IPS-18a (cell line): ENCODE results near the gene CUEDC1.

Source experiments
- H3K27ac ChIP-seq: one replicate; pipeline ENCODE4 v1.5.1; 2013; ENCODE audit warnings: low read length
- H3K27me3 ChIP-seq: one replicate; pipeline ENCODE4 v1.6.1; 2013; ENCODE audit warnings: mild to moderate bottlenecking, low read length; ENCODE audit not compliant: control insufficient read depth, insufficient read depth
- H3K36me3 ChIP-seq: one replicate; pipeline ENCODE4 v1.6.1; 2013; ENCODE audit warnings: low read depth, low read length; ENCODE audit not compliant: control insufficient read depth
- H3K4me1 ChIP-seq: one replicate; pipeline ENCODE4 v1.6.1; 2013; ENCODE audit warnings: low read depth, low read length; ENCODE audit not compliant: control insufficient read depth
- H3K4me3 ChIP-seq: one replicate; pipeline ENCODE4 v1.5.1; 2013; ENCODE audit warnings: low read length
- H3K9ac ChIP-seq: one replicate; pipeline ENCODE4 v1.6.1; 2013; ENCODE audit warnings: mild to moderate bottlenecking, low read length, moderate library complexity
- H3K9me3 ChIP-seq: one replicate; pipeline ENCODE4 v1.6.1; 2013; ENCODE audit warnings: low read depth, low read length; ENCODE audit not compliant: control insufficient read depth

Gene CUEDC1

DNA sequence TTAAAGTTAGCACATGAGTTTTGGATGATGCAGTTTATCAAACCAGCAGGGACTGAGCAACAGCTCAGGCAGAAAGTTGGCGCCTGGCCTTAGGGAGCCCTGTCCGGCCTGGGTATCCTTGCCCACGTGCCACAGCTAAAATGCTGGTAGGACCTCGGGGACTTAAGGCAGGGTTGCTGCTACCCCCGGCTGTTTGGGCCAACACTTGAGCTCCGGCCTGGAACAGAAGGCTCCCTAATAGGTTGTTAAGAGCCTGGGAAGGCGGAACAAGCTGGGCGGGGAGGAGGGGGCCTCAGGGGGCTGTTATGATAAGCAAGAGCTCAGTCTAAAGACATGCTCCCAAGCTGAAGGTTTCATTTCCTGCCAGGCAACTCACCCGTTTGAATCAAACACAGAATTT is 39.7 kb downstream of the CUEDC1 start:
- H3K9me3 ChIP-seq = no peaks in the 10 kb centered on the region
- peaks cover 42% of the 10 kb centered on the region for H3K4me1 ChIP-seq
- no peak overlapping the region for H3K27ac ChIP-seq

DNA sequence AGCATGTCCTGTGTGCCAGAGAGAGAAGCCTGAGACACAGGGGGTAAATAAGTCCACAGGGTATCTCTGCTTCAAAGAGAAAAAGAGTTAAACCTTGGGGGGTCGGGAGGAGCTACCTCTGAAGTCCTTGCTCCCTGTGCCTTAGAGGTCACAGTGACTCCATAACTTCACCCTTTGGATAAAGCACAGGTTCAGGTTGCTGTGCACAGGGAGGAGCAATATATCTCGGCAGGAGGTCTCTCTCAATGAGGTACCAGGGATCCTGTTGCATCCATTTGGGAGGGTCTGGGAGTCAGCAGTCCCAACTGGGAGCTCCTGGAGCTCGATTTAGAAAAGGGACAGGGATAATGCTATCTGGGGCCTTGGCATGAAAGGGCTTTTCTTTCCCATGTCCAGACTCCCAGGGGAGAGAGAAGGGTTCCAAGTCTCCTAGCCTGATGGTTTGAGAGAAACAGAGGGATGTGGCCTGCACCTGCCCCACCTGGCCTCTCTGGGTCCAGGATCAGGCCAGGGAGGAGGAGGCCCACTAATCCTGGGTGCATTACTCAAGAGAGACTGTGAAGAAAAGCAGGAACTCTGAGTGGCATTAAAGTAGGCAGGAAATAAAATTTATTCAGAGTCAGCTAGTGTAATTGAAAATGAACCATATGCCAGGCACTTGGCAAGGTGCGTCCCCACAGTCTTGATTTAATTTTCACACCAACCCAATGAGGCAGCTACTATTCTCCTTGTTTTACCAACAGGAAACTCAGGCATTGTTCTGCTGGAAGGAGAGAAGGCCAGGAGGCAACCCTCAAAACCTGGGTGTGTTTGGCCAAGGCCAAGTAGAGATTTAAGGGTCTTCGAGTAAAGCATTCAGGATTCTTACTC is 40.7 kb downstream of the CUEDC1 start:
- Histone ChIP-seq H3K4me3 (no peak overlapping the region), H3K4me1 (peaks cover 45% of the 10 kb centered on the region), H3K9me3 (no peaks in the 10 kb centered on the region), H3K27me3 (no peaks in the 10 kb centered on the region), H3K9ac (no peak overlapping the region), H3K27ac (no peak overlapping the region), H3K36me3 (no peaks in the 10 kb centered on the region)

More for the DNA sequence above, 39.7 kb downstream of the CUEDC1 start:
- Histone ChIP-seq H3K27me3 (no peaks in the 10 kb centered on the region), H3K36me3 (no peaks in the 10 kb centered on the region), H3K4me3 (no peak overlapping the region), H3K9ac (peak overlapping the region; percentile 52)

DNA sequence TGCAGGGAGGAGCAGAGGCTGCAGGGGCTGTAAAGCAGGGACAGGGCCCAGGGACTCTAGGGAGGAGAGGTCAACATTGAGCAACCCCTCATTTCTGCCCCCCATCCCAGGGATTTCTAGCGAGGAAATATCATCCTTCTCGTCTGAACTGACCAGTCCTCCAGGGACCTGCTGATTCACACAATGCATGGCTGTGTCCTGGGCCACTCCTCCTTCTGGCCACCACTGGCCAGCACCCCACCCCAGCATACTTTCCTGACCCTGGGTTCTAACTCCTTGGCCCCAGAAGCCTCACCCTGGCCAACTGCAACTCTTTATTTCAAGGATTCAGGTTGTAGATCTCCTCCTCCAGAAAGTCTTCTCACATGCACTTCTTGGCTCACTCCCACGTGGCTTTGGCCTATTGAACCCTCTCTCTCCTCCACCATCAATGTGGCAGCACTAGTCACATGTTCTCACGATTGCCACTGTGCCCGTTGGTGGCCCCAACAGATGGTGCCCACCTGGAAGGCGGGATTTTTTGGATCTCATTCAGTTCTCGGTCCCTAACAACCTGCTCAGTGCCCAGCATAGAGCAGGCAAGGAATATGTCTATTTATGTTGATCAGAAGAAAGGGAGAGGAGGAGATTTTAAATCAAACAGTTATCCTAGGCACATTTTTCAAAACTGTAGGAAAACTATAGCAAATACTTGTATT is 41.5 kb downstream of the CUEDC1 start:
- H3K27me3 ChIP-seq = no peaks in the 10 kb centered on the region
- peaks cover 48% of the 10 kb centered on the region for H3K4me1 ChIP-seq

DNA sequence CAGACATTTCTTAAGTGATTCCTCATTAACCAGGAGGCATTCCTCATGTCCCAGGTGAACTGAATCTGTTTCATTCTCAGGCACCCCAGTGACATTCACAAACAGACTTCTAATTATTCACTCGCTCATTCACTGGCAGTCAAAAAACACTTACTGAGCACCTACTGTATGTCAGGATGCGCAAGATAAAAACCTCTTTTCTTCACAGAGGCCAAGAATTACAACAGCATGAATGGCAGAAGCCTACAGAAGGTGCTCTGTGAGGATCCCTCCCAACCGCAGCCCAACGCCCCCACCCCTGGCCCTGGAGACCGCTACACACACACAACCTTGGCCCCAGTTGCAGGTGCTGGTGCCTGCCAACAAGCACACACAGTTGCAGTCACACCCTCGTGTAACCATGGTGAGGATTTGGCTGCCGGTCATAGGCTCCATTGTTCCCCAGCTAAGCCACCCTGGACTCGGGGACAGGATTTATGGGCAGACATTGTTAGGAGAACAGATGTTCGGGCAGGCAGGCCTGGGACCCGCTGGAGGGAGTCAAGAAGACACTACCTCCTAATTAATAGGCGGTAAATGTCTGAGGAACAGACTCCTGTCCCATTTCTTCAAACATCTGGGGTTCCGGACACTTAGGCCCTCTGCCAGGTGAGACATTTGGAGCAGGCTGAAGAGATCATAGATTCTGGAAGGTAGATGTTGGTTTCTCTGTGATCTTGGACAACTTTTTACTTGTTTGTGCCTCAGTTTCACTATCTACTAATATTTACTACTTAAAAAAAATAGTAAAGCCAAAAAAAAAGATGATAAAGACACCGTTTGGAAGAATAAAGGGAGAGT is 43.2 kb downstream of the CUEDC1 start:
- Histone ChIP-seq H3K27me3 (no peaks in the 10 kb centered on the region), H3K4me1 (peaks cover 36% of the 10 kb centered on the region), H3K9ac (no peak overlapping the region)

More for the DNA sequence above, 41.5 kb downstream of the CUEDC1 start:
- H3K9ac ChIP-seq = no peak overlapping the region
- no peak overlapping the region for H3K27ac ChIP-seq
- H3K36me3 ChIP-seq = no peaks in the 10 kb centered on the region
- no peaks in the 10 kb centered on the region for H3K9me3 ChIP-seq
- no peak overlapping the region for H3K4me3 ChIP-seq

DNA sequence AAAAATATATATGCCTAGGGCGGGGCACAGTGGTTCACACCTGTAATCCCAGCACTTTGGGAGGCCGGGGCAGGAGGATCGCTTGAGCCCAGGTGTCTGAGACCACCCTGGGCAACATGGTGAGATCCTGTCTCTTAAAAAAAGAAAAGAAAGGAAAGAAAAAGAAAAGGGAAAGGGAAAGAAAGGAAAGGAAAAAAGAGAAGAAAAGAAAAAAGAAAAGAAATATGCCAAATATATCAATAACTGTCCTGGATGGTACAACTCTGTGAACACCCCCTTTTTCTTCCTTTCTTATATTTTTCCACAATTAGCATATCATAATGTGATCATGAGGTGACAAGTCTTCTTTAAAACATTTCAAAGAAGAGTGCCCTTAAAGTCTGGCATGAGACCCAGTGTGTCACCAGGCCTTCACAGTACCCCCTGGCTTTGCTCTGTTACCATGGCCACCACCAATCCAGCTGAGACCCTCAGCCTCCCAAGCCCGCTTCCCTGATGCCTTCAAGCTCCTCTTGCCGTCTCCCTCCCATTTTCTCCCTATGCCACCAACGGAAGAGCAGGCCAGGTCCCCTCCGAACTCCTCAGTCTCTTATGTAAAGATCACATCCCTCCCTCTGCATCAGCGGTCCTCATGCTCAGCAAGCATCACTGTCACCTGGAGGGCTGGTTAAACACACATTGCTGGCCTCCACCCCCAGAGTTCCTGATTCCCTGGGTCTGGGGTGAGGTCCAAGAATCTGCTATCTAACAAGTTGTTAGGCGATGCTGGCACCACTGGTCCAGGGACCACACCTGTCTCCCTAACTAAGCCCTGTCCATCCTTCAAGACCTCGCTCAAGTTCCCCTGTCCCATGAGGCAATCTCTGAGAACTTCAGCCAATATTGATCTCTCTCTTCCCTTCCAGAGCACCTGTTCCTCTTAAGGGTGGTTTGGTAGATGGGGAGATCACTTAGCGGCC is 44.5 kb downstream of the CUEDC1 start:
- Histone ChIP-seq H3K4me1 (peaks cover 28% of the 10 kb centered on the region), H3K27me3 (no peaks in the 10 kb centered on the region), H3K9ac (no peak overlapping the region), H3K36me3 (no peaks in the 10 kb centered on the region), H3K27ac (no peak overlapping the region), H3K9me3 (no peaks in the 10 kb centered on the region), H3K4me3 (no peak overlapping the region)

More for the DNA sequence above, 43.2 kb downstream of the CUEDC1 start:
- no peak overlapping the region for H3K4me3 ChIP-seq
- H3K27ac ChIP-seq = no peak overlapping the region
- no peaks in the 10 kb centered on the region for H3K36me3 ChIP-seq
- no peaks in the 10 kb centered on the region for H3K9me3 ChIP-seq

DNA sequence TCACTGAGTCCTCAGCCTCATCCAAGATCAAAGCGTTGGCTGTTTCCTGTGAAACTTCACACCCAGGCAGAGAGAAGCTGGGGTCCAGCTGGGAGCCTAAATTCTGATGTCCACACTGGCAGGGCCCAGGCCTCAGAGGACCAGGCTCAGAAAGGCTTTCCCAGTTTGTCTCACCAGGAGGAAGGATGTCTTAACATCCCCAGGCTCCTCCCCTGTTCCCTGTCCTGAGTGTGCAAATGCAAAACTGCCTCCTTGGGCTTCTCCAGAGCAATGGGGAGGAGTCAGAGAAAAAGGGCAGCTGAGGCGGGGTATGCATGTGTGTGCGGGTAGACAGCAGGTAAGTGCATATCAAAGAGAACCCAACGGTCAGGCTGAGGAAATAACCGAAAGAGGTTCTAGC is 45.7 kb downstream of the CUEDC1 start:
- Histone ChIP-seq H3K4me3 (no peak overlapping the region), H3K36me3 (no peaks in the 10 kb centered on the region), H3K4me1 (peaks cover 33% of the 10 kb centered on the region), H3K27ac (no peak overlapping the region), H3K27me3 (no peaks in the 10 kb centered on the region), H3K9me3 (no peaks in the 10 kb centered on the region), H3K9ac (no peak overlapping the region)

DNA sequence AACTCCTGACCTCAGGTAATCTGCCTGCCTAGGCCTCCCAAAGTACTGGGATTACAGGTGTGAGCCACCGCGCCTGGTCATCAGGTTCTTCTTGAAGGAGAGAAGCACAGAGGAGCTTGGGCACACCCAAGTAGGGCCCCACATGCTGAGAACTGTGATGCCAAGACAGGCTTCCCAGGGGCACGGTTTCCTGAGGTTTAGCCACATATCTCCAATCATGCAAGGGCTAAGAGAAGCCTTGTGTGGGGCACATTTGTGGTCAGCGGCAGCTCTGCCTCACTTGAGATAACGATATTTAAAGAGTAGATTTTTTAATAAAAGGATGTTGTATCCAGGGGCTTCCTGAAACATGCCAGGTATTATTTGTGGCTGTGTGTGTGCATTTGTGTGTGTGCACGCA is 46.9 kb downstream of the CUEDC1 start:
- Histone ChIP-seq H3K4me3 (no peak overlapping the region), H3K4me1 (peaks cover 32% of the 10 kb centered on the region), H3K9me3 (no peaks in the 10 kb centered on the region), H3K27me3 (no peaks in the 10 kb centered on the region), H3K36me3 (no peaks in the 10 kb centered on the region), H3K9ac (no peak overlapping the region), H3K27ac (no peak overlapping the region)

DNA sequence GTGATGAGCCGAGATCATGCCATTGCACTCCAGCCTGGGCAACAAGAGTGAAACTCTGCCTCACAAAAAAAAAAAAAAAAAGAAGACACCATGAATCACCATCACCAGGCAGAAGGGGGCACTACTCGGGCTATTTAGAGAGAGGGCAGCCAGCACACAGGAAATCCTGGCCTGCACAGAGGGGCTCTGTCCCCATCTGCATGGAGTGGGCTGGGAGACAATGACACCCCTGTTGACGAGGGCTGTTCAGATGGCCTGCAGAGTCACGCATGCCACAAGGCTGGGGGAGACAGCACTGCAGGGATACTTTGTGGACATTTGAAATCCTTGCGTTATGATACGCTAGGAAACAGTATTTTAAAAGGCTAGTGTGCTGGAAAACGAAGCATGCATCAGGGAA is 48.3 kb downstream of the CUEDC1 start:
- peaks cover 29% of the 10 kb centered on the region for H3K4me1 ChIP-seq
- H3K36me3 ChIP-seq = no peaks in the 10 kb centered on the region
- no peak overlapping the region for H3K9ac ChIP-seq
- no peaks in the 10 kb centered on the region for H3K27me3 ChIP-seq
- peak overlapping the region; percentile 29 for H3K27ac ChIP-seq
- H3K4me3 ChIP-seq = no peak overlapping the region
- no peaks in the 10 kb centered on the region for H3K9me3 ChIP-seq

DNA sequence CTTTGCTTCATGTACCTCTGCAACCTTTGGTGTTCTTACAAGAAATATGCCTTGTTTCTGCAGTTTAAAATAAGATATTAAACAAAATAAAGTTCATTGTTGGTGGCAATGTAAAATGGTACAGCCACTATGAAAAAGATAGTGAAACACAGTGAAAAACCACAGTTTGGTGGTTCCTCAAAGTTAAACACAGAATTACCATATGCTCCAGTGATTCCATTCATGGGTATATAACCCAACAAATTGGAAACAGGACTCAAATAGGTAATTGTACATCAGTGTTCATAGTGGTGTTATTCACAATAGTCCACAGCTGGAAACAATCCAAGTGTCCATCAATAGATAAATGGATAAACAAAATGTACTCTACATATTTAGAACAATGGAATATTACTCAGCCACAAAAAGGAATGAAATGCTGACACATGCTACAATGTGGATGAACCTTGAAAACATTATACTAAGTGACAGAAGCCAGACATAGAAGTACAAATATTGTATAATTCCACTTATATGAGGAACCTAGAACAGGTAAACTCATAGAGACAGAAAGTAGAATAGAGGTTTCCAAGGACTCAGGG is 49.2 kb downstream of the CUEDC1 start:
- Histone ChIP-seq H3K4me1 (peaks cover 26% of the 10 kb centered on the region), H3K9ac (no peak overlapping the region), H3K36me3 (no peaks in the 10 kb centered on the region), H3K27ac (no peak overlapping the region), H3K9me3 (no peaks in the 10 kb centered on the region), H3K27me3 (no peaks in the 10 kb centered on the region), H3K4me3 (no peak overlapping the region)

DNA sequence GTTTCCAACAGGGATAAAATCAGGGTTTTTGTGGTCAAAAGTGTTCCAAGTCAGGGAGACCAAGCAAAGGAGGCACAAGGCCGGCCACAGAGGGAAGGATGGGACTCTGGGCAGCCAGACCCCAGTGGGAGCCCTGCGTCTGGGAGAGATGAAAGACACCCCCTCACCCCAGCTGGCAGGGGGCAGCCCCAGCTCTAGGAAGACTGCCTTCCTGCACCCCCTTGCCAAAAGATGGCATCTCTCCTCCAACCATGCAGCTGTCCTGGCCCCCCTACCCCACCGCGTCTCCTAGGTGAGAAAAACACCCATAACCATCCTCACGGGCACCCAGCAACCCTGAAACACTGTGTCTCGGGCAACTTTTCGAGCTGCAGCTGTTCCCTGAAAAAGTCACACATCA is 51.3 kb downstream of the CUEDC1 start:
- H3K4me3 ChIP-seq = no peak overlapping the region
- H3K4me1 ChIP-seq = peaks cover 20% of the 10 kb centered on the region
- no peaks in the 10 kb centered on the region for H3K9me3 ChIP-seq
- H3K9ac ChIP-seq = no peak overlapping the region
- no peaks in the 10 kb centered on the region for H3K27me3 ChIP-seq
- no peaks in the 10 kb centered on the region for H3K36me3 ChIP-seq
- no peak overlapping the region for H3K27ac ChIP-seq
